D721Med (cell line): Measurements from ENCODE around the gene ST6GAL1.

Experiments
- DNase-seq: peaks from one replicate; pipeline ENCODE4 v3.0.0; 2011; ENCODE audit warnings: low spot score; ENCODE audit not compliant: insufficient read length
- FAIRE-seq: peaks from 2 replicates; lab custom pipeline; 2011; peaks lifted over from hg19 to GRCh38; lab: Jason Lieb, UNC
- TF ChIP-seq, protein P1 (sequence below): IDR thresholded peaks from 2 replicates; pipeline ENCODE4 v1.5.1; 2012; ENCODE audit warnings: mild to moderate bottlenecking, control low read depth; ENCODE audit not compliant: insufficient read depth; ENCODE audit errors: missing control alignments

ST6GAL1 gene

DNA sequence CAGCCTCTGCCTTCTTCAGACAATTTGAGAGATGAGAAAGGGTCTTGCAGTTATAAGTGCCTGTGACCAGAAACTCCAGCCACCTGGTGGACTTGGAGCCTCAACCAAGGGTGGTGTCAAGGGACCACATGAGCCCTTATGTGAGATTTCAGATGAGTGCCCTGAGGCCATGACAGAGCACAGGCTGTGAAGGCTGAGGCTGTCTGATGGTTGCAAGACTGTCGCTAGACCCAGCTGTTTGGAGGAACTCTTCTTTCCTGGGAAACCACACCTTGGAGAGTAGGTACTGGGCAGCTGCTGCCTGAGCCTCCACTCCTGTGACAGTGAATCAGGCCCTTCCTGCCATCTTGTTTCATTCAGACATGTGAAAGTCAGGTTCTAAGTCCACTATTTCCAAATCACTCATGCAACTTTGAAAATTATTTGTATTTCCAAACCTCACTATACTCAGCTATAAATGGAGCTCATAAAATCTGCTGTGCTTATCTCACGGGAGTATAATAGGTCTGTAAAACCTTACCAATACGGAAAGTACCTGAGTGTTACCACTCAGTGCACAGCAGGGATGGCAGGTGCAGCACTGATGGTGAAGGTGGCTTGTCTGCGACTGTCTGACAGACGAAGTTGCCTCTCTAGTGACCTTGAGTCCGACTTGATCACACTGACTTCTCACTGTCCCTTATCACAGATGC lies 109.5 kb downstream of the ST6GAL1 start:
- FAIRE-seq (no peak), DNase-seq (no peak)
- TF ChIP-seq, protein P1, sequence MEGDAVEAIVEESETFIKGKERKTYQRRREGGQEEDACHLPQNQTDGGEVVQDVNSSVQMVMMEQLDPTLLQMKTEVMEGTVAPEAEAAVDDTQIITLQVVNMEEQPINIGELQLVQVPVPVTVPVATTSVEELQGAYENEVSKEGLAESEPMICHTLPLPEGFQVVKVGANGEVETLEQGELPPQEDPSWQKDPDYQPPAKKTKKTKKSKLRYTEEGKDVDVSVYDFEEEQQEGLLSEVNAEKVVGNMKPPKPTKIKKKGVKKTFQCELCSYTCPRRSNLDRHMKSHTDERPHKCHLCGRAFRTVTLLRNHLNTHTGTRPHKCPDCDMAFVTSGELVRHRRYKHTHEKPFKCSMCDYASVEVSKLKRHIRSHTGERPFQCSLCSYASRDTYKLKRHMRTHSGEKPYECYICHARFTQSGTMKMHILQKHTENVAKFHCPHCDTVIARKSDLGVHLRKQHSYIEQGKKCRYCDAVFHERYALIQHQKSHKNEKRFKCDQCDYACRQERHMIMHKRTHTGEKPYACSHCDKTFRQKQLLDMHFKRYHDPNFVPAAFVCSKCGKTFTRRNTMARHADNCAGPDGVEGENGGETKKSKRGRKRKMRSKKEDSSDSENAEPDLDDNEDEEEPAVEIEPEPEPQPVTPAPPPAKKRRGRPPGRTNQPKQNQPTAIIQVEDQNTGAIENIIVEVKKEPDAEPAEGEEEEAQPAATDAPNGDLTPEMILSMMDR: no peak

DNA sequence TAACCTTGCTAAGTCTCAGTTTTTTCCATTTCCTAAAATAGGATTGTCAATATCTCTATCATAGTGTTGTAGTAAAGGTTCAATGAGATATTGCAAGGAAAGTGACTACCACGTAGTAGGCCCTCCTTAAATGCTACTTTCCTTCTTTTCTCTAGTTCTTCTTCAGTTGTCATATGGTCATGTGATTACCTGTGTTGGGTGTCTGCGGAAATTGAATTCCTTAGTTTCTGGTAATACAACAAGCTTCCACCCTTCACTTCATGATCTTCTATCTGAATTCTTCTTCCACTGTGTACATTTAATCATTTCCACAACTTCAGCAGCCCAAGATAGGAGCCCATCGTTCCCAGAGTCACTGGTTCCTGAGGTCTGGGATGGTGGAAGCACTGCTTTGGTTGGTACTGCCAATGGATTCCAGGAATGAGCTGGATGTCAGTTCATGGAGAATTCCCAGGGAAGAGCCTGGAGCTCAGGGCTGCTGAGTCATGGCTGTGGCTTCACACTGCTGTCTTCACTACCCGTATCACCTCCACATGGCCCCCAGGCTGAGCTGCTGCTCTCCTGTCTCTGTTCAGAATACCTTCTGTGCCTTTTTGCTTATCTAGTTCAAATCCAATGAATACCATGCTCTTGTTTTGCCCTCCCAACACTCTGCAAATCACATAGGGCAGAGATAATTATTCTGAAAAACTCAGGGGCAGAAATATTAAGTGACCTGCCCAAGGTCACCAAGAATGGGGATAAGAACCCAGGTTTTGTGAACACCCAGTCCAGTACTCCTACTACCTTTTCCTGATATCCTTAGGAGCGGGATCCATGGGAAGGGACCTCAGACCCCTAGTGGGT lies 110.4 kb downstream of the ST6GAL1 start:
- DNase-seq (no peak), FAIRE-seq (no peak)
- TF ChIP-seq, protein P1: no peak

DNA sequence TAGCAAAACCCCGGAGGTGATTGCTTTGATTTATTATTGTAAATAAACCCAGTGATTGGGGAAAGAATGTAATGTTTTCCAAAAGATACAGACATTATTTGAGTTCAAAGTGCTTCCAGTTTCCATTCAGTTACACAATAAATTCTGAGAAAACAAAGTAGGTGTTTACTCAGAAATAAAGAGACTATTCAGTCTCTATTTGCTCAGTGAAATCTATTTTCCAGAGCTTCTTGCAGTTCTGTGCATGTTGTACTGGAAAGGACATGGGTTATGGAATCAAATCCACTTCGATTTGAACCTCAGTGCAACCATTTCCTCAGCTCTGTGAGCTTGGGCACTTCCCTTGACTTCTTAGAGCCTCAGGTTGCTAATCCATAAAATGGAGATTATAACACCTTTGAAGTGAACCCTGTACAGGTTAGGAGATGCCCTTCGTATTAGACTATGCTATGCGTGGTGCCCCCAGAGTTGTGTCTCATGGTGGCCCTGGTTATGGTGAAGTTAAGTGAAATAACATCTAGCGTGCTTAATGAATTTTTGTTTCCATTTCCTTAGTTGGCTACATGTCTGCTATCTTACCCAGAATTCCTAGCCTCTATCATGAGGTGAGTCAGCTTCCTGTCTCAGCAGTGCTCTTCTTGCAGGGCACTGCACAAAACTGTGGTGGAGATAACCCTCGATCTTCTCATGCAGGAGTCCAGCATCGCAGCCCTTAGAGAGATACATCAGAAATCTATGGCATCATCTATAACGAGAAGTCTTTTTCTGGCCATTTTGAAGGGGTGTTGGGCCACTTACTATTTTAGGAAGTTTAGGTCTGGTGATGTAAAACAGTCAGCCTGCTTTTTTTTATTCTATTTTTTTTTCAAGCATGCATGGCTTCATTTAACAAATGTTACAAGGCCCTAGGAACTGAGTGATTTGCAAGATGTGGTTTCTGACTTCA lies 111.3 kb downstream of the ST6GAL1 start:
- no peak for FAIRE-seq
- no peak for DNase-seq
- TF ChIP-seq, protein P1: no peak

DNA sequence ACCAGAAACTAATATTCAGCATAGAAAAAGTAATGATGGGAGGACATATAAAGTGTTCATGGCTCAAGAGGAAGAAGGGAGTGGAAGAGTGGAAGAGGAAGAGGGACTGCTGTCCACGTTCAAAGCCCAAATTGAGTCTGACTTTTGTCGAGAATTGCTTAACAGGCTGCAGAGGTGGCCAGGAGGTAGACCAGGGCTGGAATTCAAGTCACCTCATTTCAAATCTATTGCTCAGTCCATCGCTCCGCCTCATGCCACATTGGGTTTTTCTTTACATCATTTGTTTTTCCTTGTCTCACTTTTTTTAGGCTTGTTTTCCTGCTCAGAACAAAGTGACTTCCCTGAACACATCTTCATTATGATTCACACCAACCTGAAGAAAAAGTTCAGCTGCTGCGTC lies 112.0 kb downstream of the ST6GAL1 start:
- no peak for FAIRE-seq
- no peak for DNase-seq
- TF ChIP-seq, protein P1: no peak

DNA sequence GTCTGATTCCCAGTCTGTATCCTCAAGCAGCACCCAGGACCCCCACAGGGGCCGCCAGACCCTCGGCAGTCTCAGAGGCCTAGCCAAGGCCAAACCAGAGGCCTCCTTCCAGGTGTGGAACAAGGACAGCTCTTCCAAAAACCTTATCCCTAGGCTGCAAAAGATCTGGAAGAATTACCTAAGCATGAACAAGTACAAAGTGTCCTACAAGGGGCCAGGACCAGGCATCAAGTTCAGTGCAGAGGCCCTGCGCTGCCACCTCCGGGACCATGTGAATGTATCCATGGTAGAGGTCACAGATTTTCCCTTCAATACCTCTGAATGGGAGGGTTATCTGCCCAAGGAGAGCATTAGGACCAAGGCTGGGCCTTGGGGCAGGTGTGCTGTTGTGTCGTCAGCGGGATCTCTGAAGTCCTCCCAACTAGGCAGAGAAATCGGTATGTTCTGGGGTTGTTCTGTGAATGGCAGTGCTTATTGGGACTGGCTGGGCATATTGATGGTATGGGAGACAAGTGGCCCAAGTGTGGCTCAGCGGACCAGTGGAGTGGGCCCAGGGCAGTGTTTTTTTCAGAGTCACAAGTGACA lies 112.6 kb downstream of the ST6GAL1 start:
- DNase-seq (no peak), FAIRE-seq (no peak)
- TF ChIP-seq, protein P1: no peak

DNA sequence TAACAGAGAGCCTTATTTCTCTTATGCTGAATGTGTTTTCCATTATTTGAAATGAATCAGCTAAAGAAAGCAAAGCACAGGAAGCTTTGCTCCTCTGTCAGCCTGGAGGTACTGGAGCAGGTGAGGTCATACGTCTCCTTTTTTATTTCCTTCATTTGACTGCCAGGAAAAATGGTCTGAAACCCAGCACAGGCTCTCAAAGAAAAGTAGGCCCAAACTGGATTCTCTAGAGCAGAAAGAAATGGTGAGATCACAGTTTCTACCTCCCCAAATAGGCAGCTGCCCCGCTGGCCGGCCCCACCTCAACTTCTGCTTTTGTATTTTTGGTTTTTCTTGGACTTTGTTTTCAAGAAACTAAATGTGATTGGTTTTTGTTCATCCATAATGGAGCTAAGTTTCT lies 113.9 kb downstream of the ST6GAL1 start:
- DNase-seq: no peak
- FAIRE-seq: no peak
- TF ChIP-seq, protein P1: no peak
